Activated CD4-positive, alpha-beta T cell treated with anti-CD3 and anti-CD28 coated beads for 1 hour (primary cell): ENCODE data around the gene MIAT.
"Not testable (repeated sequence)": the region's sequence is repeated elsewhere in the genome, so short reads cannot be mapped to it uniquely, and the experiment has no call there.

Source experiments
- DNase-seq: peaks from one replicate; pipeline ENCODE4 v3.0.0-alpha.2; 2020

Gene MIAT

GRCh38 chr22:26656891-26657851 is at the start of gene MIAT:
Gene MIAT, plus strand, starts transcription at chr22:26657588.
- DNase-seq: peak; percentile 51

GRCh38 chr22:26608129-26608528 is 49.3 kb upstream of the MIAT start:
- no peak for DNase-seq

- no peak for DNase-seq
These were observed 48.1 kb upstream of the MIAT start for GRCh38 chr22:26609287-26609686.

- DNase-seq: no peak
These were observed 47.1 kb upstream of the MIAT start for GRCh38 chr22:26610072-26610958.

- no peak for DNase-seq
These were observed 46.4 kb upstream of the MIAT start for GRCh38 chr22:26610996-26611395.

DNA sequence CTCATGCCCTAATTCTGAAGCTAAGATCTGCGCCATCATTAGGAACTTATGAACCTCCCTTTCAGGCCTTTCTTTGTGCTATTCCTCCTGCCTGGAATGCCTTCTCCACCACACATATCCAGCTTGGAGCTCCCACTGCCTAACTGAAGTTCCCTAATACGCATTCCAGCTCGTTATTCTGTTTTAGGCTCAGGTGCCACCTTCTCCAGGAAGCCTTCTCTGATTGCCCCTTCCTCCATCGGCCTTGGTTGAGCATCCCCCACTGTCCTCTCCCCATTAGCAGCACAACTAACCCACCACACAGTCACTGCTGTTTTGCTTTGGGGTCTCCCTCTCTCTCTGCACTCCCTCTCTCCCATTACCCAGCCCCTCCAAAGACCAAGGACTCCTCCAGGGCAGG is 44.7 kb upstream of the MIAT start:
- no peak for DNase-seq

- DNase-seq: not testable (repeated sequence)
These were observed 43.6 kb upstream of the MIAT start for GRCh38 chr22:26613753-26614152.

- DNase-seq: no peak
These were observed 43.1 kb upstream of the MIAT start for GRCh38 chr22:26614322-26614721.

DNA sequence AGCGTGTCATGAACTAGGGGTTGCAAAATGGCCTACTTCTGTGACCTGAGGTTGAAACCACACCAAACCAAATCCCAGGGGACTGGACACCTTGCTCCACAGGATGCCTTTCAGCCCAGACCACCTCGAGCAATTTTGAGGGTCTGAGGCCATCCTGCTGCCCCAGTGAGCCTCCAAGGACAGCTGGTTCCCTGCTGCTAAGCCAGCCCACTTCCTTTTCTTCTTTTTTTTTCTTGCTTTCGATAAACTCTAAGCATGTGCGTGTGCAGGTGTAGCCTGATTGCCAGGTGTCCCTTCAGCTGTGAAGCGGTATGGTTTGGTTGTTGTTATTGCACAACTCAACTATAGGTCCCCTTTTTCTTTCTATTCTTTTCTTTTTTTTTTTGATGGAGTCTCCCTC is 42.2 kb upstream of the MIAT start:
- no peak for DNase-seq

DNA sequence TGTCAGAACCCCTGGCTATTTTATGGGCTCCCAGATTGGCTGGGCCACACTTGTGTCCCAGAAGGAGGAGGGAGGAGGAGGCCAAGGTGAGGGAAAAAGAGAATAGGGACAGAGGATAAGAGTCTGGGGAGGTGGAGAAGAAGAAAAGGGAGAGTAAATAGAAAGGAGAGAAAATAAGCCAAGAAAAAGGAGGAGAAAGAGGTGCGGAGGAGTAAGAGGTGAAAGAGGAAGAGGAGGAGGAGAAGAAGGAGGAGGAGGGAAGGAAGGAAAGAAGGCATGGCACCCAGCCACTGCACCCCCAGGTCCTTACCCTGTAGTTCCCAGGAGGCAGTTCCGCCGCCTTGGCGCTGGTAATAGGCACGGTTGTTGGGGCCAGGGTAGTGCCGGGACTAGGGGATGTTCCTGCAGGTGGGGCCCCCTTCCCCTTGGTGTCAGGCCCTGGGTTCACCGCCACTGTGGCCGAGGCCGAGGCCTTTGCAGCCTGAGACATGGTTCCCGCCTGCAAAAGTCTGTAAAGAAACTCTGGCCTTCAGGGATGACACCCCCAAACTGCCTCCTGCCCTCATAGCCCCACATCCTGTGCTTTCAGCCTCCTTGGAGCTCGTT is 41.5 kb upstream of the MIAT start:
- no peak for DNase-seq

GRCh38 chr22:26616650-26617049 is 40.7 kb upstream of the MIAT start:
- DNase-seq: no peak

- no peak for DNase-seq
These were observed 39.9 kb upstream of the MIAT start, which contains the start of gene CRYBB1 for GRCh38 chr22:26617271-26618199. Gene CRYBB1, minus strand, starts transcription at chr22:26618027. Its CDS starts 1,708 bp downstream, at chr22:26616319.

DNA sequence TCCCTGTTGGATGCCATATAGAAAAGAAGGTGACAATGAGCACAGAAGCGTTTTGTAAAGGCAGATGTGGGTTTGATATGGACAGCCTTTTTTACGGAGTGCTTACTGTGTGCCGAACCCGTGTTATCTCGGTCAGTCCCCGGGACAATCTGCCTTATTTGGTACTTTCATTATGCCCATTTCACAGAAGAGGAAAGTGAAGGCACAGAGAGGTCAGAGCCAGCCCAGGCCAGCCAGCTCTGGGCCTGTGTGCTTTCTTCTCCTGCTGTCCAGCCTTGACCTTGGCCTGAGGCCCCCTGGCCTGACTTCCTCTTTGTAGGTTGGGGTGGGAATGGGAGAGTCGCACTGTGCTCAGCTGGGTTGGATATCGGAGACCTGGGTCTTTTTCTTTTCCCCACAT is 38.9 kb upstream of the MIAT start:
- no peak for DNase-seq

DNA sequence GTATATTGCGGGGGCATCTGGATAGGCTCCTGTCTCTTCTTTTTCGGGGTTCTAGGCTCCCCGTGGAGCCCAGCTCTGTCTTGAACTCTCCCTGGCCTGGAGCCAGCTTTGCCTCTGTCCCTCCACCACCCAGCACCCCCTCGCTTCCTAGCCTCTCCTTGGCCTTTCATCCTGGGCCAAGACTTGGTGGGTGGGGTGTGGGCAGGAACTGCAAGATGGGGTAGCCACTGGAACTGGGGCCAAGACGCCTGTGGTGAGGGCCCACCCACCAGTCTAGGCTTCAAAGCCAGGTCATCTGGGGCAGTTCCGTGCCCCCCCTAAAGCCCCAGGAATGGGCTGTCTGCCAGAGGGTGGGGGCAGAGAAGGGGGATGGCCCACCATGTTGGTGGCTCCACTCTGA is 37.9 kb upstream of the MIAT start:
- DNase-seq: no peak

DNA sequence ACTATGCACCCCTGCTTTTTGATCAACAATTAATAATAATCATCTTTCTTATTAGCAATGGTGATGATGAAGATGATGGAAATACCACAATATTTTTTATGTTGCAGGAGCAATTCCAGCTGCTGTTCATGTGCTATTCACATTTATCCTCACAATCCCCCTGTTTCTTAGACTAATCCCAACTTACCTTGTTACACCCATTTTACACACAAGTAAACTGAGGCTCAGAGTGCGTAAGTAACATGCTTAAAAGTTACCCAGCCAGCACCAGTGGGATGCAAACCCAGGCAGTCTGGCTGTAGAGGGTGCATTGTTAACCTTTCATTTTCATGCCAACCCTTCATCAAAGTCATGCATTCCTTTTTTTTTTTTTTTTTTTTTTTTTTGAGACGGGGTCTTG is 37.2 kb upstream of the MIAT start:
- no peak for DNase-seq

DNA sequence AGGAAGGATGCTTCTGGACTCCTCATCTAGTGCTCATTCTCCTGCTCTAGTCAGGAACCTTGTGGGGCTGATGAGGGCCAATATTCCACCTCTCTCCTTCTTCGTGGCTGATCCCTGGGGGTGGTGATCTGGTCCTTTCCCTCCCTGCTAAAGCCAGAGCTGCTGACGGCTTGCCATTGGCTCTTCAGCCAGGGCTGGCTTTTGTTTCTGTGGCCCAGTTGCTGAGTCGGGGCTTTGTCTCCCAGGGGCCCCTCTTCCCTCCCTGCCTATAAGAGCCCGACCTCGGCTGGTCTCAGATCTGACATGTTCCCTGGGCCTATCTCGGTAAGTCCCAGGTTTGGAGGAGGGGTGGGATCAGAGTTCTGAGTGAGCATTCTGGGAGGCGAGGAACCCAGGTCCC is 35.7 kb upstream of the MIAT start, which contains the start of gene CRYBA4:
TSS of gene CRYBA4 (plus strand) at position 301 of the 400 bp plus-strand sequence. CDS start 634 bp downstream, outside the sequence.
- no peak for DNase-seq

DNA sequence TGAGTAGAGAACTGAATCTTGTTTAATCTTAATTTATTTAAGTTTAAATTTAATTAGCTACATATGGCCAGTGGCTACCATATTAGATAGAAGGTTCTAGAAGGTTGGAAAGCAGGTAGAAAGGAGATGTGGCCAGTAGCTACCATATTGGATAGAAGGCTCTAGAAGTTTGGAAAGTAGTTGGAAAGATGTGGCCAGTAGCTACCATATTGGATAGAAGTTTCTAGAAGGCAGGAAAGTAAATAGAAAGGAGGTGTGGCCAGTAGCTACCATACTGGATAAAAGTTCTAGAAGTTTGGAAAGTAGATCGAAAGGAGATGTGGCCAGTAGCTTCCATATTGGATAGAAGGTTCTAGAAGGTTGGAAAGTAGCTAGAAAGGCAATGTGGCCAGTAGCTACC is 33.4 kb upstream of the MIAT start:
- DNase-seq: no peak

DNA sequence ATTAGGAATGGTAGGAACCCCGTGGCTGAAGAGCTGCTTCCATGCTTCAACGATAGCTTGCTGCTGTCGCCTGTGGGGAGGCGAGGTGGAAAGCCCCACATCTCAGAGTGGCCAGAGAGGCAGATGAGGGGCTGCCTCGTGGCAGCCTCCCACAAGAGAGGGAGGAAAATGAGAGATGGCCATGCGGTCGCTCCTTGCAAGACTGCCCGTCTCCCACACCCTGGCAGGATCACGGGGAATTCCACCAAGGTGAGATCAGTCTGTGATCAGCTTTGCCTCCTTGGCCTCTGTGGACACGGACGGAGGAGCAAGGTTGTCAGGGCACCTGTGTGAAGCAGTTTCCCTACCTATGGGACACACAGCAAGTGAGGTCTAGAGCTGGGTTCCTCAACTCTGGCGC is 32.6 kb upstream of the MIAT start:
- DNase-seq: no peak

DNA sequence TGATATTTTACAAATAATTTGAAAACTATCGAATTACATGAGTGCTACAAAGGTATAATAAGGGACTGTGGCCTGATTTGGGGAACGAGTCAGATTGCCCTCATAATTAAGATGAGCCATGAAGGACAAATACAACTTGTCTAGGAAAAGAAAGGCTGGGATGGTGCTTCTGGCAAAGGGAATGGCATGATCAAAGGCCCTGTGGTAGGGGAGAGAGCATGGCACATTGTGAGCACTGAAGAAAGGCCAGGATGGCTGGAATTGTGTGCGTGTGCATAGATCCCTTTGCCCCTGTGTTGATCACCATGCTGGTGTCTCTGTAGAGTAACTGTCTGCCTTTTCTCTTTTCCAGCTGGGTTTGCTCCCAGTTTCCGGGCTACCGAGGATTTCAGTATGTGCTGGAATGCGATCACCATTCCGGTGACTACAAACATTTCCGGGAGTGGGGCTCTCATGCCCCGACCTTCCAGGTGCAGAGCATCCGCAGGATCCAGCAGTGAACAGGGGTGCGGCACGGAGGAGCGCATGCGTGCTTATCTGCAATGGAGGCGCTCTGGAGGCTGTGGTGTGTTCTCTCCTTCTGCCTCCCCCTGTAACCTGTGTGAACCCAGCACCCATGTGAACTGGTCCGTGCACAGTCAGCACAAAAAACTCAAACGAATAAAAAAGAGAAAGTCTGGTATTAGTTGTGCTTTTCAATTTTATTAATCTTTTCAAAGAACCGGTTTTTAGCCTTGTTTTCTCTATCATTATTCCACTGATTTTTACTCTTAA is 27.2 kb upstream of the MIAT start:
- DNase-seq: no peak

DNA sequence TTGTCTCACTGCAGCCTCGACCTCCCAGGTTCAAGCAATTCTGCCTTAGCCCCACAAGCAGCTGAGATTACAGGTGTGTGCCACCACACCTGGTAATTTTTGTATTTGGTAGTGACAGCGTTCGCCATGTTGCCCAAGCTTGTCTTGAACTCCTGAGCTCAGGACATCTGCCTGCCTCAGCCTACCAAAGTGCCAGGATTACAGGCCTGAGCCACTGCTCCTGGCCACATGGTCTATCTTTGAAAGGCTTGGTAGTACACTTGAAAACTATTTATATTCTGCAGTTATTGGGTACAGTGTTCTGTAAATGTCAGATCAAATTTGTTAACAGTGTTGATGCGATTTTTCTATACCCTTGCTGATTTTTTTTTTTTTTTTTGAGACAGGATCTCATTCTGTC is 26.1 kb upstream of the MIAT start:
- no peak for DNase-seq
